Ovary (tissue), 9 donors: ENCODE measurements around the gene ITPK1. TPM values are rescaled to one million over a fixed set of nuclear protein-coding genes. Genes with fewer than 3 reads are reported as not detected.

Experiments used
- DNase-seq, 5 donors: peaks; one replicate each; pipeline ENCODE4 v3.0.0-alpha.2; 2019 to 2020
- H3K27ac ChIP-seq, 2 donors: fragments of 200-600 bp; one replicate each; pipeline versions ENCODE4 v1.5.1 to v1.8.0; 2019 to 2022
- H3K27me3 ChIP-seq: fragments of 200-600 bp; one replicate; pipeline ENCODE4 v1.8.0; 2022
- H3K36me3 ChIP-seq: fragments of 200-600 bp; sonication (generic); one replicate; pipeline ENCODE4 v1.5.1; 2019
- H3K4me1 ChIP-seq: one replicate; pipeline ENCODE4 v1.8.1; 2013; ENCODE audit warnings: mild to moderate bottlenecking, moderate library complexity; ENCODE audit not compliant: insufficient read depth
- H3K4me3 ChIP-seq: fragments of 200-600 bp; sonication (generic); one replicate; pipeline ENCODE4 v1.5.1; 2017
- H3K9me3 ChIP-seq, 2 donors: fragments of 200-600 bp in 1 of 2; sonication (generic) in 1 of 2; one replicate each; pipeline versions ENCODE4 v1.5.1 to v1.8.1; 2013 to 2019; ENCODE audit warnings: mild to moderate bottlenecking in 1 of 2, moderate library complexity in 1 of 2
- CTCF ChIP-seq, 3 donors: fragments of 450-650 bp in 2 of 3; fragments of 200-600 bp in 1 of 3; IDR thresholded peaks; one replicate each; pipeline versions ENCODE4 v1.5.1 to v1.8.0; 2016 to 2022; ENCODE audit warnings: antibody characterized with exemption in 3 of 3, mild to moderate bottlenecking in 1 of 3
- EP300 ChIP-seq: sonication (generic); formaldehyde crosslinking; IDR thresholded peaks from one replicate; pipeline ENCODE4 v1.6.1; 2017; ENCODE audit warnings: antibody characterized with exemption
- POLR2A ChIP-seq: fragments of 450-650 bp; IDR thresholded peaks from one replicate; pipeline ENCODE4 v1.6.1; 2017; ENCODE audit warnings: antibody characterized with exemption, mild to moderate bottlenecking, moderate library complexity
- WGBS, 3 donors: extraction: QIAGEN DNeasy Blood & Tissue Kit in 1 of 3; methylation state at CpG; one replicate each; pipeline versions ENCODE4 v1.1.5 to v1.1.7; 2013 to 2017; 5-methylcytosine and 5-hydroxymethylcytosine counted together
- intact Hi-C, 4 donors: fragments of 100-400 bp; cut with DNase I; formaldehyde crosslinking; loops; one replicate each; pipeline versions ENCODE4 v1.11.0 to v1.15.1; 2022 to 2023
- polyA plus RNA-seq, 2 donors: library from polyadenylated mRNA; stranded (reverse); fragments of 200-250 nt in 1 of 2; fragments of 350-450 nt in 1 of 2; fragmentation: Illumina TruSeq in 1 of 2; extraction: RNeasy Lipid Tissue Mini Kit (QIAGEN cat#74804) in 1 of 2; gene quantifications; one replicate each; pipeline ENCODE4 v1.2.3, GENCODE V29; 2013 to 2014
- total RNA-seq, 7 donors: library from RNA; depleted of rRNA in 2 of 7; stranded (reverse); fragments of >200 nt in 2 of 7; fragmentation: NEBNext Ultra II Directional in 3 of 7; extraction: Animal tissue kit (Norgen Biotek cat#: 25700) in 3 of 7; gene quantifications; one replicate each; pipeline versions ENCODE4 v1.1.0 to v1.2.4, GENCODE V29; 2016 to 2023
- donor health status: DM: no; HTN: no; CAD: no; lungs with moderate emphysema.
- donor health status: DM: no; HTN: no; CAD: no.
- donor health status: Bipolar disorder and iron deficiency.
- donor health status: DM: yes; HTN: yes; CAD: no.
- donor health status: DM: no; HTN: no; CAD: no.
- donor health status: DM: yes; HTN: yes; CAD: no.

Gene ITPK1
- total and polyA plus RNA-seq, 9 donors: 23.6 to 57.8 (median 49.3) TPM

GRCh38 chr14:92935446-92935845 lies 180.3 kb downstream of the ITPK1 start:
- Histone ChIP-seq H3K4me1 (no peaks in the 10 kb centered on the region), H3K4me3 (no peak overlapping the region), H3K27me3 (no peaks in the 10 kb centered on the region), H3K27ac (no peak overlapping the region), H3K9me3 (no peaks in the 10 kb centered on the region), H3K36me3 (no peaks in the 10 kb centered on the region)
- intact Hi-C loops: loop anchor here in 1 of 4 donors (1.0 kb wide), 1 partner anchor 143 kb away; no protein-coding TSS in a partner anchor
- DNase-seq: no peak
- TF ChIP-seq POLR2A: no peak
- TF ChIP-seq CTCF (IDR thresholded peaks at IDR 0.05): no peak
- no peak for TF ChIP-seq EP300
- 91 to 92% (median 92%) methylated on average over 11 of the region's 11 CpGs for WGBS, 3 donors

- Histone ChIP-seq H3K9me3 (no peaks in the 10 kb centered on the region), H3K4me1 (no peaks in the 10 kb centered on the region), H3K4me3 (no peak overlapping the region), H3K27ac (no peak overlapping the region), H3K27me3 (no peaks in the 10 kb centered on the region), H3K36me3 (no peaks in the 10 kb centered on the region)
- 81 to 83% (median 82%) methylated on average over 16 to 19 of the region's 19 CpGs for WGBS, 3 donors
- intact Hi-C loops: loop anchor here in 1 of 4 donors (1.0 kb wide), 1 partner anchor 144 kb away; no protein-coding TSS in a partner anchor
- TF ChIP-seq EP300 (no peak), CTCF (IDR thresholded peaks at IDR 0.05) (no peak), POLR2A (no peak)
- no peak for DNase-seq
Measured at GRCh38 chr14:92934196-92935085, 181.3 kb downstream of the ITPK1 start.

- Histone ChIP-seq H3K4me1 (no peaks in the 10 kb centered on the region), H3K9me3 (no peaks in the 10 kb centered on the region), H3K36me3 (no peaks in the 10 kb centered on the region), H3K27me3 (no peaks in the 10 kb centered on the region), H3K27ac (no peak overlapping the region), H3K4me3 (no peak overlapping the region)
- intact Hi-C loops: no loop called here
- WGBS, 3 donors: 76 to 82% (median 81%) methylated on average over 8 of the region's 8 CpGs
- TF ChIP-seq CTCF (IDR thresholded peaks at IDR 0.05) (no peak), EP300 (no peak), POLR2A (no peak)
- no peak for DNase-seq
Measured at GRCh38 chr14:92933481-92933880, 182.2 kb downstream of the ITPK1 start.

- Histone ChIP-seq H3K4me3 (no peak overlapping the region), H3K36me3 (no peaks in the 10 kb centered on the region), H3K27me3 (no peaks in the 10 kb centered on the region), H3K4me1 (no peaks in the 10 kb centered on the region), H3K27ac (no peak overlapping the region), H3K9me3 (no peaks in the 10 kb centered on the region)
- intact Hi-C loops: no loop called here
- 49 to 60% (median 59%) methylated on average over 34 to 35 of the region's 35 CpGs for WGBS, 3 donors
- no peak for DNase-seq
- TF ChIP-seq POLR2A (no peak), CTCF (IDR thresholded peaks at IDR 0.05) (no peak), EP300 (no peak)
Measured at GRCh38 chr14:92932448-92933395, 183.0 kb downstream of the ITPK1 start.
